Endodermal cell (in vitro differentiated cells): ENCODE data around the gene ABCB1. TPM values are rescaled to one million over a fixed set of nuclear protein-coding genes. Genes with fewer than 3 reads are reported as not detected.

ENCODE experiments used
- DNase-seq: peaks from one replicate; pipeline ENCODE4 v3.0.0-alpha.2; 2017
- H3K27ac ChIP-seq: 2 replicates; pipeline ENCODE4 v1.5.1; 2013; ENCODE audit warnings: mild to moderate bottlenecking, low read depth, low read length, moderate library complexity
- H3K27me3 ChIP-seq: 2 replicates; pipeline ENCODE4 v1.6.1; 2013; ENCODE audit warnings: mild to moderate bottlenecking, low read length, moderate library complexity; ENCODE audit not compliant: insufficient read depth, control insufficient read depth, poor library complexity, severe bottlenecking
- H3K36me3 ChIP-seq: 2 replicates; pipeline ENCODE4 v1.7.0; 2013; ENCODE audit warnings: mild to moderate bottlenecking, low read length, moderate library complexity; ENCODE audit not compliant: control insufficient read depth, insufficient read depth
- H3K4me1 ChIP-seq: one replicate; pipeline ENCODE4 v1.7.0; 2013; ENCODE audit warnings: low read length; ENCODE audit not compliant: control insufficient read depth, insufficient read depth
- H3K4me3 ChIP-seq: 2 replicates; pipeline ENCODE4 v1.5.1; 2013; ENCODE audit warnings: mild to moderate bottlenecking, low read length, moderate library complexity
- H3K9ac ChIP-seq: 2 replicates; pipeline ENCODE4 v1.6.1; 2013; ENCODE audit warnings: mild to moderate bottlenecking, low read length, moderate library complexity; ENCODE audit not compliant: poor library complexity, severe bottlenecking; ENCODE audit errors: extremely low read depth
- H3K9me3 ChIP-seq: 2 replicates; pipeline ENCODE4 v1.6.1; 2013; ENCODE audit warnings: mild to moderate bottlenecking, low read length, moderate library complexity; ENCODE audit not compliant: control insufficient read depth
- H3K27ac Mint-ChIP-seq: 2 replicates; pipeline ENCODE4 v1.8.0; 2020; ENCODE audit warnings: mixed read lengths
- H3K27me3 Mint-ChIP-seq: 2 replicates; pipeline ENCODE4 v1.8.0; 2021; ENCODE audit warnings: mild to moderate bottlenecking, mixed read lengths; ENCODE audit not compliant: insufficient read depth
- H3K36me3 Mint-ChIP-seq: 2 replicates; pipeline ENCODE4 v1.8.0; 2020; ENCODE audit warnings: low read depth, mixed read lengths
- H3K4me1 Mint-ChIP-seq: 2 replicates; pipeline ENCODE4 v1.8.0; 2020; ENCODE audit warnings: mixed read lengths
- H3K4me3 Mint-ChIP-seq: 2 replicates; pipeline ENCODE4 v1.8.0; 2020; ENCODE audit warnings: mild to moderate bottlenecking, moderate library complexity, mixed read lengths
- H3K9me3 Mint-ChIP-seq: 2 replicates; pipeline ENCODE4 v1.8.0; 2020; ENCODE audit warnings: mild to moderate bottlenecking, mixed read lengths
- WGBS, 2 experiments: methylation state at CpG; one replicate each; pipeline versions ENCODE4 v1.1.5 to v1.1.7; 2013; ENCODE audit warnings: missing lambda C conversion rate in 2 of 2, mixed read lengths in 1 of 2; ENCODE audit not compliant: insufficient coverage in 1 of 2, insufficient read length in 1 of 2; 5-methylcytosine and 5-hydroxymethylcytosine counted together
- total RNA-seq, 2 donors: library from RNA; stranded (reverse); fragmentation: NEBNext Ultra II Directional in 1 of 2; extraction: Animal tissue kit (Norgen Biotek cat#: 25700) in 1 of 2; gene quantifications; 2 replicates in 1 of 2; 3 replicates in 1 of 2; pipeline ENCODE4 v1.2.1, GENCODE V29; 2021
- TF ChIP-seq, protein P1 (sequence below): fragments of 200-600 bp; sonication (generic); conservative IDR thresholded peaks from 2 replicates; pipeline ENCODE4 v1.5.0; 2021; ENCODE audit warnings: antibody characterized with exemption, mild to moderate bottlenecking

Gene ABCB1
- total RNA-seq, 2 donors from 2014 or later, result 0.07 TPM; not detected in 1

GRCh38 chr7:87561102-87561501 is 39.6 kb downstream of the ABCB1 start:
- Mint-ChIP-seq H3K4me3 (no peak overlapping the region), H3K36me3 (no peaks in the 10 kb centered on the region), H3K9me3 (no peaks in the 10 kb centered on the region), H3K27ac (no peak overlapping the region), H3K4me1 (peaks cover 8% of the 10 kb centered on the region), H3K27me3 (no peaks in the 10 kb centered on the region)
- Histone ChIP-seq H3K36me3 (no peaks in the 10 kb centered on the region), H3K27ac (no peak overlapping the region), H3K27me3 (no peaks in the 10 kb centered on the region), H3K4me1 (no peaks in the 10 kb centered on the region), H3K4me3 (no peak overlapping the region), H3K9me3 (no peaks in the 10 kb centered on the region), H3K9ac (no peak overlapping the region)
- TF ChIP-seq, protein P1, sequence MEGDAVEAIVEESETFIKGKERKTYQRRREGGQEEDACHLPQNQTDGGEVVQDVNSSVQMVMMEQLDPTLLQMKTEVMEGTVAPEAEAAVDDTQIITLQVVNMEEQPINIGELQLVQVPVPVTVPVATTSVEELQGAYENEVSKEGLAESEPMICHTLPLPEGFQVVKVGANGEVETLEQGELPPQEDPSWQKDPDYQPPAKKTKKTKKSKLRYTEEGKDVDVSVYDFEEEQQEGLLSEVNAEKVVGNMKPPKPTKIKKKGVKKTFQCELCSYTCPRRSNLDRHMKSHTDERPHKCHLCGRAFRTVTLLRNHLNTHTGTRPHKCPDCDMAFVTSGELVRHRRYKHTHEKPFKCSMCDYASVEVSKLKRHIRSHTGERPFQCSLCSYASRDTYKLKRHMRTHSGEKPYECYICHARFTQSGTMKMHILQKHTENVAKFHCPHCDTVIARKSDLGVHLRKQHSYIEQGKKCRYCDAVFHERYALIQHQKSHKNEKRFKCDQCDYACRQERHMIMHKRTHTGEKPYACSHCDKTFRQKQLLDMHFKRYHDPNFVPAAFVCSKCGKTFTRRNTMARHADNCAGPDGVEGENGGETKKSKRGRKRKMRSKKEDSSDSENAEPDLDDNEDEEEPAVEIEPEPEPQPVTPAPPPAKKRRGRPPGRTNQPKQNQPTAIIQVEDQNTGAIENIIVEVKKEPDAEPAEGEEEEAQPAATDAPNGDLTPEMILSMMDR, result no peak
- DNase-seq, result no peak
- WGBS, 2 experiments, result 46% methylated on average over 2 of the region's 2 CpGs; no CpG with 5 or more reads in 1 of the 2 experiments

DNA sequence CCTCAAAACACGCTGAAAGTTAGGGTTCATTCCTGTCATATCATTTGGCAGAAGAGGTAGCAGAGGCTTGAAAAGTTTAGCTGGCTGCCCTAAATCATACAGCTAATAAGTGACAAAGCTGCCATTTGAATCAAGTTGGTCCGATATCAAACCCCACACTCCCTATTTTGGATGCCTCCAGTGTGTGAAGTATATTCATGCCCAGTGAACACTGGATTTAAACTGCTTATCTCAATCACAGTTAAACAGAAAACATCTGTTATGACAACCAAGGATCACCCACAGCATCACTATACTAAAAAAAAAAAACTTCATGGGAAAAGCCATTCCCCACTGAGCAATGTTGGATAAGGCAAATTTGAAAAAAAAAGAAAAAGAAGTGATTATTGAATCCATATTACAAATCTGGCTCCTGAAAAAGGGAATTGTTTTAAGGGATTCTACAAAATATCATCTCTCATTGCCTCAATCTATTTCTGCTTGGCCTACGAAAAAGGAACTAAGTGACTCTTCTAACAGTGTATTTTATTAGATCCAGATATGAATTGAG is 48.3 kb downstream of the ABCB1 start:
- H3K9ac ChIP-seq, result no peak overlapping the region
- no peaks in the 10 kb centered on the region for H3K4me1 ChIP-seq
- H3K36me3 Mint-ChIP-seq, result no peaks in the 10 kb centered on the region
- H3K4me3 ChIP-seq, result no peak overlapping the region
- WGBS, 2 experiments, result 85 to 100% methylated on average over 3 of the region's 3 CpGs
- no peak overlapping the region for H3K27ac Mint-ChIP-seq
- no peaks in the 10 kb centered on the region for H3K9me3 ChIP-seq
- no peaks in the 10 kb centered on the region for H3K27me3 ChIP-seq
- H3K27ac ChIP-seq, result no peak overlapping the region
- no peak overlapping the region for H3K4me3 Mint-ChIP-seq
- no peaks in the 10 kb centered on the region for H3K36me3 ChIP-seq
- TF ChIP-seq, protein P1, result no peak
- DNase-seq, result no peak
- no peaks in the 10 kb centered on the region for H3K4me1 Mint-ChIP-seq
- H3K27me3 Mint-ChIP-seq, result no peaks in the 10 kb centered on the region
- H3K9me3 Mint-ChIP-seq, result no peaks in the 10 kb centered on the region

GRCh38 chr7:87548123-87548919 is 52.4 kb downstream of the ABCB1 start:
- H3K9ac ChIP-seq, result no peak overlapping the region
- H3K36me3 ChIP-seq, result no peaks in the 10 kb centered on the region
- Mint-ChIP-seq H3K4me3 (no peak overlapping the region), H3K36me3 (no peaks in the 10 kb centered on the region), H3K27ac (no peak overlapping the region), H3K9me3 (no peaks in the 10 kb centered on the region), H3K4me1 (no peaks in the 10 kb centered on the region), H3K27me3 (no peaks in the 10 kb centered on the region)
- WGBS, 2 experiments, result 96 to 99% methylated on average over 7 of the region's 7 CpGs
- H3K4me3 ChIP-seq, result no peak overlapping the region
- H3K27ac ChIP-seq, result no peak overlapping the region
- DNase-seq, result no peak
- no peaks in the 10 kb centered on the region for H3K9me3 ChIP-seq
- TF ChIP-seq, protein P1, result no peak
- H3K4me1 ChIP-seq, result no peaks in the 10 kb centered on the region
- H3K27me3 ChIP-seq, result no peaks in the 10 kb centered on the region
